Suppressor macrophage treated with lipopolysaccharide for 1 hour (primary cell): ENCODE results near the gene CCDC117.

ENCODE experiments used
- DNase-seq, 3 donors: peaks; one replicate each; pipeline ENCODE4 v3.0.0-alpha.2; 2020 to 2022

Gene CCDC117

GRCh38 chr22:28830441-28830840 lies 57.9 kb downstream of the CCDC117 start:
- DNase-seq: no peak

- no peak for DNase-seq
Measured at GRCh38 chr22:28831140-28832072, 58.9 kb downstream of the CCDC117 start.

GRCh38 chr22:28832731-28833130 lies 60.2 kb downstream of the CCDC117 start:
- no peak for DNase-seq

- no peak for DNase-seq
Measured at GRCh38 chr22:28833276-28833923, 60.9 kb downstream of the CCDC117 start.

GRCh38 chr22:28835630-28836189 lies 63.2 kb downstream of the CCDC117 start:
- no peak for DNase-seq

GRCh38 chr22:28837640-28838039 lies 65.1 kb downstream of the CCDC117 start:
- DNase-seq: no peak
